Bronchial epithelial cell (primary cell): ENCODE measurements around the gene GAS2L1. TPM values are rescaled to one million over a fixed set of nuclear protein-coding genes. Genes with fewer than 3 reads are reported as not detected.

Source experiments
- DNase-seq: peaks from one replicate; pipeline ENCODE4 v3.0.0-alpha.2; 2010; ENCODE audit warnings: low read depth
- FAIRE-seq: peaks from 2 replicates; lab custom pipeline; 2011; peaks lifted over from hg19 to GRCh38; lab: Jason Lieb, UNC
- H3K27me3 ChIP-seq: 2 replicates; pipeline ENCODE4 v1.5.1; 2011; ENCODE audit warnings: low read length; ENCODE audit not compliant: control insufficient read depth, insufficient read depth
- H3K36me3 ChIP-seq: 2 replicates; pipeline ENCODE4 v1.5.1; 2011; ENCODE audit warnings: low read length; ENCODE audit not compliant: control insufficient read depth, insufficient read depth
- H3K4me3 ChIP-seq: 2 replicates; pipeline ENCODE4 v1.5.1; 2011; ENCODE audit warnings: mild to moderate bottlenecking, low read depth, low read length, control low read depth
- total RNA-seq: library from RNA; depleted of rRNA; stranded (reverse); fragments of >200 nt; gene quantifications from 2 replicates; pipeline ENCODE4 v1.2.1, GENCODE V29; 2014
- TF ChIP-seq, protein P1 (sequence below): IDR thresholded peaks from 2 replicates; pipeline ENCODE4 v1.5.1; 2011; ENCODE audit warnings: mild to moderate bottlenecking, moderate library complexity, low read length, control low read depth, inconsistent platforms; ENCODE audit not compliant: insufficient read depth, severe bottlenecking

Gene GAS2L1
- total RNA-seq, 1 donor from 2014 or later: 5.3 TPM

GRCh38 chr22:29308791-29309262 lies 2.4 kb downstream of the GAS2L1 start:
- Histone ChIP-seq H3K4me3 (no peak overlapping the region), H3K36me3 (peaks cover 2% of the 10 kb centered on the region), H3K27me3 (peaks cover 8% of the 10 kb centered on the region)
- FAIRE-seq (peak; percentile 86), DNase-seq (peak; percentile 61)
- TF ChIP-seq, protein P1, sequence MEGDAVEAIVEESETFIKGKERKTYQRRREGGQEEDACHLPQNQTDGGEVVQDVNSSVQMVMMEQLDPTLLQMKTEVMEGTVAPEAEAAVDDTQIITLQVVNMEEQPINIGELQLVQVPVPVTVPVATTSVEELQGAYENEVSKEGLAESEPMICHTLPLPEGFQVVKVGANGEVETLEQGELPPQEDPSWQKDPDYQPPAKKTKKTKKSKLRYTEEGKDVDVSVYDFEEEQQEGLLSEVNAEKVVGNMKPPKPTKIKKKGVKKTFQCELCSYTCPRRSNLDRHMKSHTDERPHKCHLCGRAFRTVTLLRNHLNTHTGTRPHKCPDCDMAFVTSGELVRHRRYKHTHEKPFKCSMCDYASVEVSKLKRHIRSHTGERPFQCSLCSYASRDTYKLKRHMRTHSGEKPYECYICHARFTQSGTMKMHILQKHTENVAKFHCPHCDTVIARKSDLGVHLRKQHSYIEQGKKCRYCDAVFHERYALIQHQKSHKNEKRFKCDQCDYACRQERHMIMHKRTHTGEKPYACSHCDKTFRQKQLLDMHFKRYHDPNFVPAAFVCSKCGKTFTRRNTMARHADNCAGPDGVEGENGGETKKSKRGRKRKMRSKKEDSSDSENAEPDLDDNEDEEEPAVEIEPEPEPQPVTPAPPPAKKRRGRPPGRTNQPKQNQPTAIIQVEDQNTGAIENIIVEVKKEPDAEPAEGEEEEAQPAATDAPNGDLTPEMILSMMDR: no peak

DNA sequence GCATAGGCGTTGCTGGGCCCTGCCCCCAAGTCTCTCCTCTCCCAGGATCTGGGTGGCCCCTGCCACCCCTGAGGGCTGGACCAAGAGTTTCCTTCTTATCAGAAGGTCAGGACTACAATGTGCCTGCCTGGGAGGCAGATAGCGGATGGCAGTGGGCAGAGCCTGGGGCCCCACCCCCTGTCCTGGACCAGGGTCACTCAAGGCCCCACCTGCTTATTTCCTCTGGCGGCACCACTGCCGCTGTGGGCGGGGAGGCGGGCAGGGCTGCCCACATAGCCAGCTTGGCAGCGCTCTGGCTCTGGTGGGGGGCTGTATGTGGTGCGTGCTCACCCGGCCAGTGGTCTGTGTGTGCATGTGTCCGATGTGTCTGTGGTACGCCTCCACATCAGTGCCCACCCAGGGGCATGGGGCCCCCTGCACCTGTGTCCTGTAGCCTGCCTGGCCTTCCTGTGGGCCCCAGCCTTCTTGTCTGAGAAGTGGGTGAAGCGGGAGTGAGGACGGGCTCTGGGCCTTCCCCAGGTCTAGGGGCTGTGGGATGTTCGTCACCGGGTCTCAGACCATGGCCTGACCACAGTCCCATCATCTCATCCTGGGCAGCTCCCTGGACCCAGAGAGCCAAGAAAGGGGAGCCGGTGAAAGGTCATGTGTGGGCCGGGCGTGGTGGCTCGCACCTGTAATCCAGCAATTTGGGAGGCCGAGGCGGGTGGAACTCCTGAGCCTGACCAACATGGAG lies 3.0 kb downstream of the GAS2L1 start:
- peaks cover 14% of the 10 kb centered on the region for H3K27me3 ChIP-seq
- no peak overlapping the region for H3K4me3 ChIP-seq
- DNase-seq: no peak
- TF ChIP-seq, protein P1: no peak
- no peak for FAIRE-seq
- peaks cover 2% of the 10 kb centered on the region for H3K36me3 ChIP-seq

DNA sequence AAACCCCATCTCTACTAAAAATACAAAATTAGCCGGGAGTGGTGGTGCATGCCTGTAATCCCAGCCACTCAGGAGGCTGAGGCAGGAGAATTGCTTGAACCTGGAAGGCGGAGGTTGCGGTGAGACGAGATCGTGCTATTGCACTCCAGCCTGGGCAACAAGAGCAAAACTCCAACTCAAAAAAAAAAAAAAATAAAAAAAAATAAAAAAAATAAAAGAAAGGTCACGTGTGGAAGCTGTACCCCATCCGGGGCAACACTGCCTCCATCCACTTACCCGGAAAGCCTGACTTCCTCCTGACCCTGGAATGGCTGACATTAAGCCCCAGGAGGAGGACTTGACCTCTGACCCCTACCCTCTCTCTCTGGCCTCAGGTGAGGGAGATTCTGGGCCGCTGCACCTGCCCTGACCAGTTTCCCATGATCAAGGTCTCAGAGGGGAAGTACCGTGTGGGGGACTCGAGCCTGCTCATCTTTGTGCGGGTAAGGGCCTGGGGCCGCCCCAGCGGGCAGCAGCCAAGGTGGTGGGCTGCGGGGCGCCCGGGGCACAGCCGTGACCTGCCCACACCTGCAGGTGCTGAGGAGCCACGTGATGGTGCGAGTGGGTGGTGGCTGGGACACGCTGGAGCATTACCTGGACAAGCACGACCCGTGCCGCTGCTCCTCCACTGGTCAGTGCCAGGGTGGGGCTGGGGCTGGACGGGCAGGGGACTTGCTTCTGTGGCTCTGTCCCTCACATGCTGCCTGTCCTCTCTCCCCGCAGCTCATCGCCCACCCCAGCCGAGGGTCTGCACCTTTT lies 3.8 kb downstream of the GAS2L1 start:
- DNase-seq (no peak), FAIRE-seq (no peak)
- Histone ChIP-seq H3K4me3 (no peak overlapping the region), H3K36me3 (peaks cover 2% of the 10 kb centered on the region), H3K27me3 (peaks cover 19% of the 10 kb centered on the region)
- TF ChIP-seq, protein P1: no peak

- FAIRE-seq: no peak
- TF ChIP-seq, protein P1: no peak
Measured at GRCh38 chr22:29310863-29311339, 4.5 kb downstream of the GAS2L1 start.

DNA sequence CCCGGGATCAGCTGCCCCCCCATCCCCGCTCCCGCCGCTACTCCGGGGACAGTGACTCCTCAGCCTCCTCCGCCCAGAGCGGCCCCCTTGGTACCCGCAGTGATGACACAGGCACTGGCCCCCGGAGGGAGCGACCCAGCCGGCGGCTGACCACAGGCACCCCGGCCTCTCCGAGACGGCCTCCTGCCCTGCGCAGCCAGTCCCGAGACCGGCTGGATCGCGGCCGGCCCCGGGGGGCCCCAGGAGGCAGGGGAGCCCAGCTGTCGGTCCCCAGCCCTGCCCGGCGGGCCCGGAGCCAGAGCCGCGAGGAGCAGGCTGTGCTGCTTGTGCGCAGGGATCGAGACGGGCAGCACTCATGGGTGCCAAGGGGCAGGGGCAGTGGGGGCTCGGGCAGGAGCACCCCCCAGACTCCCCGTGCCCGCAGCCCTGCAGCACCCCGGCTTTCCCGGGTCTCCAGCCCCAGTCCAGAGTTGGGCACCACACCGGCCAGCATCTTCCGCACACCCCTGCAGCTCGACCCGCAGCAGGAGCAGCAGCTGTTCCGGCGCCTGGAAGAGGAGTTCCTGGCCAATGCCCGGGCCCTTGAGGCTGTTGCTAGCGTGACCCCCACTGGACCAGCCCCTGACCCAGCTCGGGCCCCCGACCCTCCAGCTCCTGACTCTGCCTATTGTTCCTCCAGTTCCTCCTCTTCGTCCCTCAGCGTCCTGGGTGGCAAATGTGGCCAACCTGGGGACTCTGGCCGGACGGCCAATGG lies 5.2 kb downstream of the GAS2L1 start:
- Histone ChIP-seq H3K27me3 (peaks cover 26% of the 10 kb centered on the region), H3K36me3 (peaks cover 2% of the 10 kb centered on the region), H3K4me3 (no peak overlapping the region)
- TF ChIP-seq, protein P1: no peak
- FAIRE-seq (no peak), DNase-seq (no peak)

More at GRCh38 chr22:29310863-29311339, 4.5 kb downstream of the GAS2L1 start:
- peak; percentile 91 for DNase-seq
- Histone ChIP-seq H3K36me3 (peaks cover 2% of the 10 kb centered on the region), H3K4me3 (no peak overlapping the region), H3K27me3 (peaks cover 20% of the 10 kb centered on the region)
